Ramos (cell line): ENCODE results near the gene TJP3.
"Not testable (repeated sequence)": the region's sequence is repeated elsewhere in the genome, so short reads cannot be mapped to it uniquely, and the experiment has no call there.

ENCODE experiments used
- in situ Hi-C: fragments of 300-500 bp; cut with MboI; formaldehyde crosslinking; loops from one replicate; pipeline ENCODE4 v1.14.3; 2022; ENCODE audit warnings: low sequenced_read_pairs; ENCODE audit not compliant: unreplicated experiment

The TJP3 gene

GRCh38 chr19:3761382-3762129 lies 53.4 kb downstream of the TJP3 start, which contains the start of gene APBA3:
TSS of gene APBA3 (minus strand) at chr19:3761692. CDS start at chr19:3760264, 1,428 bp downstream.
- in situ Hi-C loops, result no loop called here

- in situ Hi-C loops, result no loop called here
Measured at GRCh38 chr19:3762130-3762473, 53.9 kb downstream of the TJP3 start.

- in situ Hi-C loops, result no loop called here
Measured at GRCh38 chr19:3762501-3763459, 54.6 kb downstream of the TJP3 start, which contains the start of gene MRPL54. TSS of gene MRPL54 (plus strand) at chr19:3762682. CDS start at chr19:3762701, 19 bp downstream.

GRCh38 chr19:3765121-3765520 lies 56.9 kb downstream of the TJP3 start:
- in situ Hi-C loops, result no loop called here

- in situ Hi-C loops, result not testable (repeated sequence)
Measured at GRCh38 chr19:3765757-3766156, 57.6 kb downstream of the TJP3 start.

- in situ Hi-C loops, result no loop called here
Measured at GRCh38 chr19:3766520-3766919, 58.3 kb downstream of the TJP3 start.

GRCh38 chr19:3767050-3767449 lies 58.9 kb downstream of the TJP3 start:
- in situ Hi-C loops, result no loop called here

GRCh38 chr19:3768015-3768747 lies 60.0 kb downstream of the TJP3 start:
- in situ Hi-C loops, result no loop called here

GRCh38 chr19:3768748-3769099 lies 60.5 kb downstream of the TJP3 start:
- in situ Hi-C loops, result no loop called here

GRCh38 chr19:3769494-3769893 lies 61.3 kb downstream of the TJP3 start:
- in situ Hi-C loops, result no loop called here

- in situ Hi-C loops, result no loop called here
Measured at GRCh38 chr19:3770136-3770999, 62.2 kb downstream of the TJP3 start.

- in situ Hi-C loops, result no loop called here
Measured at GRCh38 chr19:3771000-3771905, 63.1 kb downstream of the TJP3 start.

GRCh38 chr19:3771906-3772455 lies 63.8 kb downstream of the TJP3 start, which contains the start of gene RAX2:
TSS of gene RAX2 (minus strand) at chr19:3772228. CDS start at chr19:3771742, 486 bp downstream.
- in situ Hi-C loops, result no loop called here

GRCh38 chr19:3773814-3774515 lies 65.8 kb downstream of the TJP3 start:
- in situ Hi-C loops, result no loop called here

GRCh38 chr19:3774621-3775373 lies 66.6 kb downstream of the TJP3 start:
- in situ Hi-C loops, result no loop called here

- in situ Hi-C loops, result no loop called here
Measured at GRCh38 chr19:3775374-3775711, 67.2 kb downstream of the TJP3 start.

- in situ Hi-C loops, result no loop called here
Measured at GRCh38 chr19:3775831-3776230, 67.6 kb downstream of the TJP3 start.
